Activated CD4-positive, alpha-beta memory T cell treated with anti-CD3 and anti-CD28 coated beads, Interleukin-2, amount 10 ng/mL, durations not matched to agents 7 days and 5 days (primary cell): ENCODE data around the gene SLC26A5. TPM values are rescaled to one million over a fixed set of nuclear protein-coding genes. Genes with fewer than 3 reads are reported as not detected.
"Not testable (repeated sequence)": the region's sequence is repeated elsewhere in the genome, so short reads cannot be mapped to it uniquely, and the experiment has no call there.

Experiments
- CTCF ChIA-PET: fragments of 350-600 bp; sonication (Branson Sonifier 250); formaldehyde crosslinking; loops from one replicate; lab custom pipeline; 2021; ENCODE audit warnings: antibody characterized with exemption, inconsistent platforms; lab: Charles Lee
- POLR2A ChIA-PET: fragments of 350-600 bp; sonication (Branson Sonifier 250); formaldehyde crosslinking; loops from one replicate; lab custom pipeline; 2021; ENCODE audit warnings: antibody characterized with exemption; lab: Charles Lee
- DNase-seq: peaks from one replicate; pipeline ENCODE4 v3.0.0-alpha.2; 2020
- H3K27ac Mint-ChIP-seq: one replicate; pipeline ENCODE4 v1.8.0; 2021; ENCODE audit warnings: mild to moderate bottlenecking, mixed read lengths
- H3K27me3 Mint-ChIP-seq: one replicate; pipeline ENCODE4 v1.8.0; 2021; ENCODE audit warnings: mixed read lengths
- H3K36me3 Mint-ChIP-seq: one replicate; pipeline ENCODE4 v1.8.0; 2021; ENCODE audit warnings: low read depth, mixed read lengths
- H3K4me1 Mint-ChIP-seq: one replicate; pipeline ENCODE4 v1.8.0; 2021; ENCODE audit warnings: mixed read lengths
- H3K4me3 Mint-ChIP-seq: one replicate; pipeline ENCODE4 v1.8.0; 2021; ENCODE audit warnings: mild to moderate bottlenecking, mixed read lengths
- H3K9me3 Mint-ChIP-seq: one replicate; pipeline ENCODE4 v1.8.0; 2021; ENCODE audit warnings: mixed read lengths
- total RNA-seq, 2 experiments: library from RNA; stranded (reverse); gene quantifications; one replicate each; pipeline ENCODE4 v1.2.3, GENCODE V29; 2021

The SLC26A5 gene, protein sequence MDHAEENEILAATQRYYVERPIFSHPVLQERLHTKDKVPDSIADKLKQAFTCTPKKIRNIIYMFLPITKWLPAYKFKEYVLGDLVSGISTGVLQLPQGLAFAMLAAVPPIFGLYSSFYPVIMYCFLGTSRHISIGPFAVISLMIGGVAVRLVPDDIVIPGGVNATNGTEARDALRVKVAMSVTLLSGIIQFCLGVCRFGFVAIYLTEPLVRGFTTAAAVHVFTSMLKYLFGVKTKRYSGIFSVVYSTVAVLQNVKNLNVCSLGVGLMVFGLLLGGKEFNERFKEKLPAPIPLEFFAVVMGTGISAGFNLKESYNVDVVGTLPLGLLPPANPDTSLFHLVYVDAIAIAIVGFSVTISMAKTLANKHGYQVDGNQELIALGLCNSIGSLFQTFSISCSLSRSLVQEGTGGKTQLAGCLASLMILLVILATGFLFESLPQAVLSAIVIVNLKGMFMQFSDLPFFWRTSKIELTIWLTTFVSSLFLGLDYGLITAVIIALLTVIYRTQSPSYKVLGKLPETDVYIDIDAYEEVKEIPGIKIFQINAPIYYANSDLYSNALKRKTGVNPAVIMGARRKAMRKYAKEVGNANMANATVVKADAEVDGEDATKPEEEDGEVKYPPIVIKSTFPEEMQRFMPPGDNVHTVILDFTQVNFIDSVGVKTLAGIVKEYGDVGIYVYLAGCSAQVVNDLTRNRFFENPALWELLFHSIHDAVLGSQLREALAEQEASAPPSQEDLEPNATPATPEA
- not detected for total RNA-seq

GRCh38 chr7:103446049-103446520, at the start of gene SLC26A5:
Gene SLC26A5, minus strand, starts transcription at chr7:103446207. Its CDS starts 24,693 bp downstream, at chr7:103421514.
- Mint-ChIP-seq H3K27me3 (peaks cover 76% of the 10 kb centered on the region), H3K27ac (no peak within 1 kb of the TSS), H3K9me3 (no peaks in the 10 kb centered on the region), H3K4me3 (peak within 1 kb of the TSS; percentile 53), H3K4me1 (peaks cover 11% of the 10 kb centered on the region), H3K36me3 (no peaks in the 10 kb centered on the region)
- POLR2A ChIA-PET = no interaction called here
- CTCF ChIA-PET = no interaction called here
- DNase-seq = no peak

DNA sequence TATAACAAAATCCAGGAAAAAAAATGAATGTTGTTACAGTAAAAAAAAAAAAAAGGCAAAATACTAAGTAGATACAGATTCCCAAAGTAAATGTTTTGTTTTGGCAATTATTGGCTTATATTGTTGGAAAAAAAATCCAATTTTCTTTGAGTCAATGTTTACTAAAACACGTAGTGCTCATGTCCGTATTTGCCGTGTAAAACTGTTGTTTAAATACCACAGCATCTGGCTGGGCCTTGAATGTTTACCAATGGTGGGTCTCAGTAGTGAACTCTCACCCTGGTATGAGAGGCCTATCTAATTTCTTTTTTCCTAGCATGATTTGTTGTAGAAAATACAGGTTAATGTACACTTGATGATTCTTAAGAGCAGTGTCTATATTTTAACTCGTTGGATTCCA, 41.4 kb upstream of the SLC26A5 start:
- no peak overlapping the region for H3K4me3 Mint-ChIP-seq
- H3K9me3 Mint-ChIP-seq = no peaks in the 10 kb centered on the region
- peaks cover 5% of the 10 kb centered on the region for H3K27me3 Mint-ChIP-seq
- DNase-seq = no peak
- no peaks in the 10 kb centered on the region for H3K4me1 Mint-ChIP-seq
- POLR2A ChIA-PET = no interaction called here
- CTCF ChIA-PET = no interaction called here
- no peaks in the 10 kb centered on the region for H3K36me3 Mint-ChIP-seq
- H3K27ac Mint-ChIP-seq = no peak overlapping the region

DNA sequence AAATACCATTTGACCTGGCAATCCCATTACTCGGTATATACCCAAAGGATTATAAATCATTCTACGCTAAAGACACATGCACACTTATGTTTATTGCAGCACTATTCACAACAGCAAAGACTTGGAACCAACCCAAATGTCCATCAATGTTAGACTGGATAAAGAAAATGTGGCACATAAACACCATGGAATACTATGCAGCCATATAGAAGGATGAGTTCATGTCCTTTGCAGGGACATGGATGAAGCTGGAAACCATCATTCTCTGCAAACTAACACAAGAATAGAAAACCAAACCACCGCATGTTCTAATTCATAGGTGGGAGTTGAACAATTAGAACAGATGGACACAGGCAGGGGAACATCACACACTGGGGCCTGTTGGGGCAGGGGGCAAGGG, 40.9 kb upstream of the SLC26A5 start:
- H3K27ac Mint-ChIP-seq, H3K9me3 Mint-ChIP-seq, CTCF ChIA-PET, H3K4me3 Mint-ChIP-seq, H3K36me3 Mint-ChIP-seq, DNase-seq, H3K27me3 Mint-ChIP-seq, H3K4me1 Mint-ChIP-seq, POLR2A ChIA-PET: not testable (repeated sequence)

- H3K4me3 Mint-ChIP-seq = no peak overlapping the region
- H3K9me3 Mint-ChIP-seq = no peaks in the 10 kb centered on the region
- no peaks in the 10 kb centered on the region for H3K36me3 Mint-ChIP-seq
- H3K4me1 Mint-ChIP-seq = no peaks in the 10 kb centered on the region
- ChIA-PET CTCF (no interaction called here), POLR2A (no interaction called here)
- H3K27me3 Mint-ChIP-seq = peaks cover 7% of the 10 kb centered on the region
- H3K27ac Mint-ChIP-seq = no peak overlapping the region
- no peak for DNase-seq
Measured at GRCh38 chr7:103480771-103481170, 34.8 kb upstream of the SLC26A5 start.

DNA sequence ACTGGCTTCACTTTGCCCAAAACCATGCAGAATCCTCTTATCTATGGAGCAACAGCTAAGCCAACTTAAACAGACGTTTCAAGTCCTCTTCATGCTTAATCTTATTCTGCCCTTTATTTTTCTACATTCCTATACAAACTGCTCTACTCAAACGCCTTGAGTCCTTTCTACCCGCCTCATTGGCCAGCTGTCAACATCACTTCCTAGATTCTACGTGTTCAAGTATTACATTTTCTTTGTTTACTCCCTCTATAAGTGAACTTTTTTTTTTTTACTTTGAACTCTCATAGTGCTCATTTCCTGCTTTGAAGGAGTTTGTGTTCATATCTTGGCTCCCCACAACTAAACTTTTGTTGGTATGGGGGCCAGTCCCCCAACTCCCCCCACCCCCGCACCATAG, 28.9 kb upstream of the SLC26A5 start:
- no peak overlapping the region for H3K27ac Mint-ChIP-seq
- no peaks in the 10 kb centered on the region for H3K9me3 Mint-ChIP-seq
- ChIA-PET POLR2A (no interaction called here), CTCF (no interaction called here)
- peaks cover 21% of the 10 kb centered on the region for H3K27me3 Mint-ChIP-seq
- H3K36me3 Mint-ChIP-seq = no peaks in the 10 kb centered on the region
- DNase-seq = no peak
- H3K4me3 Mint-ChIP-seq = no peak overlapping the region
- H3K4me1 Mint-ChIP-seq = no peaks in the 10 kb centered on the region

DNA sequence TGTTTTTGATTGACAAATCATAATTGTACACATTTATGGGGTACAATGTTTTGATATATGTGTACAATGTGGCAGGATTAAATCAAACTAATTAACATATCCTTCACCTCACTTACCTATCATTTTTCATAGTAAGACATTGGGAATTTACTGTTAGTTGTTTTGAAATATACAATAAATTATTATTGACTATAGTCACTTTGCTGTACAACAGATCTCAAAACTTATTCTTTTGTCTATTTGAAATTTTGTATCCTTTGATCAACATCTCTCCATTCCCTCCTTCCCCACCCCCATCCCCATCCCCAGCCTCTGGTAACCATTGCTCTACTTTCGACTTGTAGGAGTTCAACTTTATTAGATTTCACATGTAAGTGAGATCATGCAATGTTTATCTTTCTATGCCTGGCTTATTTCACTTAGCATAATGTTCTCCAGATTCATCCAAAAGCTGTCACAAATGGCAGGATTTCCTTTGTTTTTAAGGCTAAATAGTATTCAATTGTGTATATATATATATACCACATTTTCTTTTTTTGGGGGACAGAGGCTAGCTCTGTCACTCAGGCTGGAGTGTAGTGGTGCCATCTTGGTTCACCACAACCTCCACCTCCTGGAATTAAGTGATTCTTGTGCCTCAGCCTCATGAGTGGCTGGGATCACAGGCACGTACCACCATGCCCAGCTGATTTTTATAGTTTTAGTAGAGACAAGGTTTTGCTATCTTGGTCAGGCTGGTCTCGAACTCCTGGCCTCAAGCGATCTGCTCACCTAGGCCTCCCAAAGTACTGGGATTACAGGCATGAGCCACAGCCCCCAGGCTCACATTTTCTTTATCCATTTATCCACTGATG, 23.3 kb upstream of the SLC26A5 start:
- no peak for DNase-seq
- Mint-ChIP-seq H3K36me3 (no peaks in the 10 kb centered on the region), H3K27me3 (peaks cover 21% of the 10 kb centered on the region), H3K27ac (no peak overlapping the region), H3K4me3 (no peak overlapping the region), H3K9me3 (no peaks in the 10 kb centered on the region), H3K4me1 (no peaks in the 10 kb centered on the region)
- CTCF ChIA-PET = no interaction called here
- POLR2A ChIA-PET = no interaction called here

DNA sequence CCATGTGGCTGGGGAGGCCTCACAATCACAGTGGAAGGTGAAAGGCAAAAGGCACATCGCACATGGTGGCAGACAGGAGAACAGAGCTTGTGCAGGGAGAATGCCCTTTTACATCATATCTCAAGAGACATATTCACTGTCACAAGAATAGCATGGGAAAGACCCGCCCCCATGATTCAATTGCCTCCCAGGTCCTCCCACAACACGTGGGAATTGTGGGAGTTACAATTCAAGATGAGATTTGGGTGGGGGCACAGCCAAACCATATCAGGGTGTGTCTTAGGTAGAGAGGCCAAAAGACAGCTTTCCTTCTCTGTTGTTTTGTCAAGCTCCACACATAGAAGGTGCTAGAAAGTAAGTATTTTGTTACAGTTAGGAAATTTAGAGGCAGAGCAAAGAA, 20.8 kb upstream of the SLC26A5 start:
- ChIA-PET POLR2A (no interaction called here), CTCF (interaction anchor here (0.6 kb wide), 1 partner anchor 20 kb away, joined by 3 read pairs; no protein-coding TSS in a partner anchor)
- no peak for DNase-seq
- Mint-ChIP-seq H3K4me1 (no peaks in the 10 kb centered on the region), H3K27me3 (peaks cover 15% of the 10 kb centered on the region), H3K9me3 (no peaks in the 10 kb centered on the region), H3K27ac (no peak overlapping the region), H3K36me3 (no peaks in the 10 kb centered on the region), H3K4me3 (no peak overlapping the region)

DNA sequence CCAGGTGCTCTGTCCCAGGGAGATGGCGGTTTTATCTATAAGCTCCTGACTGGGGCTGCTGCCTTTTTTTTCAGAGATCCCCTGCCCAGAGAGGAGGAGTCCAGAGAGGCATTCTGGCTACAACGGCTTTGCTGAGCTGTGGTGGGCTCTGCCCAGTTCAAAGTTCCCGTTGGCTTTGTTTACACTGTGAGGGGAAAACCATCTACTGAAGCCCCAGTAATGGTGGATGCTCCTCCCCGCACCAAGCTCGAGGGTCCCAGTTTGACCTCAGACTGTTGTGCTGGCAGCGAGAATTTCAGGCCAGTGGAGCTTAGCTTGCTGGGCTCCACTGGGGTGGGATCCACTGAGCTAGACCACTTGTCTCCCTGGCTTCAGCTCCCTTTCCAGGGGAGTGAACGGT, 16.4 kb upstream of the SLC26A5 start:
- peaks cover 18% of the 10 kb centered on the region for H3K27me3 Mint-ChIP-seq
- no peaks in the 10 kb centered on the region for H3K36me3 Mint-ChIP-seq
- H3K4me3 Mint-ChIP-seq = no peak overlapping the region
- no peaks in the 10 kb centered on the region for H3K4me1 Mint-ChIP-seq
- H3K27ac Mint-ChIP-seq = no peak overlapping the region
- ChIA-PET POLR2A (no interaction called here), CTCF (interaction anchor here (0.6 kb wide), 1 partner anchor 33 kb away, joined by 3 read pairs; no protein-coding TSS in a partner anchor)
- no peaks in the 10 kb centered on the region for H3K9me3 Mint-ChIP-seq
- no peak for DNase-seq

- Mint-ChIP-seq H3K27me3 (peaks cover 79% of the 10 kb centered on the region), H3K9me3 (peaks cover 3% of the 10 kb centered on the region), H3K27ac (no peak overlapping the region), H3K4me1 (peaks cover 11% of the 10 kb centered on the region), H3K4me3 (no peak overlapping the region), H3K36me3 (no peaks in the 10 kb centered on the region)
- ChIA-PET CTCF (interaction anchor here (0.7 to 1.2 kb wide), 2 partner anchors 19 to 62 kb away, joined by 3 read pairs; no protein-coding TSS in a partner anchor), POLR2A (no interaction called here)
- peak; percentile 39 for DNase-seq
Measured at GRCh38 chr7:103447073-103447960, 1.3 kb upstream of the SLC26A5 start.

- H3K9me3 Mint-ChIP-seq = no peaks in the 10 kb centered on the region
- H3K4me3 Mint-ChIP-seq = peak overlapping the region; percentile 53
- no peaks in the 10 kb centered on the region for H3K36me3 Mint-ChIP-seq
- DNase-seq = no peak
- peaks cover 77% of the 10 kb centered on the region for H3K27me3 Mint-ChIP-seq
- peaks cover 11% of the 10 kb centered on the region for H3K4me1 Mint-ChIP-seq
- ChIA-PET POLR2A (no interaction called here), CTCF (no interaction called here)
- no peak overlapping the region for H3K27ac Mint-ChIP-seq
Measured at GRCh38 chr7:103445228-103446048, 569 bp downstream of the SLC26A5 start.

- POLR2A ChIA-PET = no interaction called here
- DNase-seq = no peak
- CTCF ChIA-PET = no interaction called here
- H3K4me1 Mint-ChIP-seq = no peaks in the 10 kb centered on the region
- H3K27ac Mint-ChIP-seq = no peak overlapping the region
- H3K27me3 Mint-ChIP-seq = peaks cover 37% of the 10 kb centered on the region
- no peak overlapping the region for H3K4me3 Mint-ChIP-seq
- H3K36me3 Mint-ChIP-seq = no peaks in the 10 kb centered on the region
- H3K9me3 Mint-ChIP-seq = no peaks in the 10 kb centered on the region
Measured at GRCh38 chr7:103439661-103440060, 6.3 kb downstream of the SLC26A5 start.
